IMR-90 (cell line): ENCODE data around the gene DNM1. TPM values are rescaled to one million over a fixed set of nuclear protein-coding genes. Genes with fewer than 3 reads are reported as not detected.

ENCODE experiments used
- ATAC-seq: fragments of 200-7000 bp; cut with Tn5 transposase; 2 replicates; pipeline ENCODE4 v1.9.1; 2020; ENCODE audit warnings: low read depth, mild to moderate bottlenecking, moderate library complexity
- BruUV-seq: library from RNA; stranded (reverse); fragments of 400-500 nt; replicated peaks from 2 replicates; lab custom pipeline; 2021; lab: Mats Ljungman, UMichigan
- CTCF ChIA-PET: fragments of 300-600 bp; formaldehyde crosslinking; extraction: SDS; loops from one replicate; lab custom pipeline; 2021; ENCODE audit warnings: antibody characterized with exemption; lab: Yijun Ruan, JAX
- POLR2A ChIA-PET: fragments of 300-600 bp; sonication (Branson Sonifier 250); formaldehyde crosslinking; loops from one replicate; lab custom pipeline; 2022; ENCODE audit warnings: antibody characterized with exemption; ENCODE audit not compliant: unreplicated experiment; lab: Charles Lee
- DNase-seq: peaks from one replicate; pipeline ENCODE4 v3.0.0; 2013
- H2AFZ ChIP-seq: replicated peaks from 2 replicates; pipeline ENCODE3; 2013; ENCODE audit warnings: low read length, mild to moderate bottlenecking; ENCODE audit not compliant: poor library complexity
- H2AK5ac ChIP-seq: 2 replicates; pipeline ENCODE4 v1.6.1; 2013; ENCODE audit warnings: low read depth, low read length, inconsistent platforms
- H2AK9ac ChIP-seq: replicated peaks from 2 replicates; pipeline ENCODE3; 2013; ENCODE audit warnings: mild to moderate bottlenecking, low read depth, low read length, moderate library complexity; ENCODE audit not compliant: poor library complexity
- H2BK120ac ChIP-seq: 2 replicates; pipeline ENCODE4 v1.6.1; 2013; ENCODE audit warnings: low read depth, low read length, inconsistent platforms
- H2BK15ac ChIP-seq: 3 replicates; pipeline ENCODE4 v1.6.1; 2013; ENCODE audit warnings: low read depth, low read length, inconsistent platforms
- H2BK20ac ChIP-seq: 2 replicates; pipeline ENCODE4 v1.6.1; 2013; ENCODE audit warnings: low read depth, mild to moderate bottlenecking, inconsistent platforms, low read length, moderate library complexity
- H2BK5ac ChIP-seq: 2 replicates; pipeline ENCODE4 v1.6.1; 2013; ENCODE audit warnings: mild to moderate bottlenecking, low read depth, low read length, inconsistent platforms; ENCODE audit not compliant: poor library complexity, severe bottlenecking
- H3K14ac ChIP-seq: replicated peaks from 2 replicates; pipeline ENCODE4 v1.6.1; 2013; ENCODE audit warnings: low read depth, low read length, inconsistent platforms
- H3K18ac ChIP-seq: 2 replicates; pipeline ENCODE4 v1.6.1; 2013; ENCODE audit warnings: low read depth, low read length, control low read depth
- H3K23ac ChIP-seq: 2 replicates; pipeline ENCODE4 v1.6.1; 2013; ENCODE audit warnings: low read depth, low read length, inconsistent platforms
- H3K27ac ChIP-seq: 2 replicates; pipeline ENCODE4 v1.5.1; 2013; ENCODE audit warnings: mild to moderate bottlenecking, control low read depth, low read length; ENCODE audit not compliant: insufficient read depth
- H3K27me3 ChIP-seq: 2 replicates; pipeline ENCODE4 v1.6.1; 2013; ENCODE audit warnings: low read length; ENCODE audit not compliant: control insufficient read depth, insufficient read depth
- H3K36me3 ChIP-seq: 2 replicates; pipeline ENCODE4 v1.6.1; 2013; ENCODE audit warnings: low read length, mixed read lengths; ENCODE audit not compliant: control insufficient read depth, insufficient read depth
- H3K4ac ChIP-seq: 2 replicates; pipeline ENCODE4 v1.6.1; 2013; ENCODE audit warnings: low read depth, low read length, inconsistent platforms
- H3K4me1 ChIP-seq: 2 replicates; pipeline ENCODE4 v1.6.1; 2013; ENCODE audit warnings: low read length, mixed read lengths; ENCODE audit not compliant: control insufficient read depth, insufficient read depth
- H3K4me2 ChIP-seq: 2 replicates; pipeline ENCODE4 v1.6.1; 2013; ENCODE audit warnings: low read depth, mild to moderate bottlenecking, control low read depth, low read length, moderate library complexity
- H3K4me3 ChIP-seq: 2 replicates; pipeline ENCODE4 v1.5.1; 2013; ENCODE audit warnings: low read depth, mild to moderate bottlenecking, control low read depth, low read length, moderate library complexity; ENCODE audit not compliant: insufficient read depth
- H3K56ac ChIP-seq: 2 replicates; pipeline ENCODE4 v1.6.1; 2013; ENCODE audit warnings: low read length, inconsistent platforms; ENCODE audit not compliant: insufficient read depth; ENCODE audit errors: extremely low read depth
- H3K79me1 ChIP-seq, 2 experiments: 2 replicates each; pipeline ENCODE4 v1.6.1; 2013; ENCODE audit warnings: low read length in 2 of 2, inconsistent platforms in 1 of 2, low read depth in 1 of 2
- H3K9ac ChIP-seq: 2 replicates; pipeline ENCODE4 v1.6.1; 2013; ENCODE audit warnings: low read depth, low read length, control low read depth
- H3K9me1 ChIP-seq: 2 replicates; pipeline ENCODE4 v1.6.1; 2013; ENCODE audit warnings: low read length, inconsistent platforms; ENCODE audit not compliant: insufficient read depth
- H3K9me3 ChIP-seq: 2 replicates; pipeline ENCODE4 v1.6.1; 2013; ENCODE audit warnings: low read length; ENCODE audit not compliant: control insufficient read depth, insufficient read depth
- H4K20me1 ChIP-seq: 2 replicates; pipeline ENCODE4 v1.6.1; 2013; ENCODE audit warnings: low read length, inconsistent platforms; ENCODE audit not compliant: insufficient read depth
- H4K5ac ChIP-seq: 2 replicates; pipeline ENCODE4 v1.6.1; 2013; ENCODE audit warnings: mild to moderate bottlenecking, low read depth, low read length, control low read depth
- H4K8ac ChIP-seq, 2 experiments: 2 replicates each; pipeline ENCODE4 v1.6.1; 2013; ENCODE audit warnings: low read depth in 2 of 2, low read length in 2 of 2, control low read depth in 1 of 2, inconsistent platforms in 1 of 2
- H4K91ac ChIP-seq: 2 replicates; pipeline ENCODE4 v1.6.1; 2013; ENCODE audit warnings: low read depth, low read length, inconsistent platforms; ENCODE audit not compliant: insufficient read depth
- BHLHE40 ChIP-seq: fragments of 150-350 bp; IDR thresholded peaks from 2 replicates; pipeline ENCODE4 v1.6.1; 2016; ENCODE audit warnings: mild to moderate bottlenecking, low read depth, low read length
- ELK1 ChIP-seq: fragments of 150-350 bp; IDR thresholded peaks from 2 replicates; pipeline ENCODE4 v1.6.1; 2016; ENCODE audit warnings: low read depth, mild to moderate bottlenecking, low read length, moderate library complexity, borderline replicate concordance
- MAZ ChIP-seq: IDR thresholded peaks from 2 replicates; pipeline ENCODE4 v1.6.1; 2012; ENCODE audit warnings: low read depth, mild to moderate bottlenecking, low read length, improper control_type of control experiment, moderate library complexity, borderline replicate concordance
- RCOR1 ChIP-seq: IDR thresholded peaks from 2 replicates; pipeline ENCODE4 v1.6.1; 2012; ENCODE audit warnings: mild to moderate bottlenecking, low read length, improper control_type of control experiment; ENCODE audit not compliant: insufficient replicate concordance
- USF2 ChIP-seq: fragments of 150-350 bp; IDR thresholded peaks from 2 replicates; pipeline ENCODE4 v1.6.1; 2017; ENCODE audit warnings: mild to moderate bottlenecking, antibody characterized with exemption, low read length, low read depth
- WGBS, 2 experiments: methylation state at CpG; one replicate each; pipeline versions ENCODE4 v1.1.5 to v1.1.7; 2013; ENCODE audit warnings: missing lambda C conversion rate in 2 of 2; ENCODE audit not compliant: insufficient read length in 1 of 2; ENCODE audit errors: extremely low coverage in 2 of 2; 5-methylcytosine and 5-hydroxymethylcytosine counted together
- dilution Hi-C: fragments of 300-500 bp; cut with HindIII; formaldehyde crosslinking; loops from one replicate; pipeline ENCODE4 v1.14.3; 2018; ENCODE audit warnings: low sequenced_read_pairs; ENCODE audit not compliant: unreplicated experiment
- in situ Hi-C: fragments of 300-500 bp; cut with MboI; formaldehyde crosslinking; loops from 3 replicates; pipeline ENCODE4 v1.14.3; 2019; ENCODE audit warnings: low sequenced_read_pairs, inconsistent platforms, mixed read lengths
- intact Hi-C: fragments of 100-400 bp; cut with micrococcal nuclease; formaldehyde crosslinking; loops from 2 replicates; pipeline ENCODE4 v1.10.0; 2022
- polyA plus RNA-seq, 3 experiments: library from polyadenylated mRNA; depleted of rRNA; stranded (reverse); fragments of >200 nt; gene quantifications; 2 replicates each; pipeline ENCODE4 v1.2.3, GENCODE V29; 2012; ENCODE audit warnings: low replicate concordance in 1 of 3
- total RNA-seq: library from RNA; depleted of rRNA; stranded (reverse); fragments of >200 nt; gene quantifications from 2 replicates; pipeline ENCODE4 v1.2.3, GENCODE V29; 2012

The DNM1 gene
- total and polyA plus RNA-seq, 2 of the 4 experiments (the other 2 are of a cell fraction) = 13.6 to 17.7 TPM

DNA sequence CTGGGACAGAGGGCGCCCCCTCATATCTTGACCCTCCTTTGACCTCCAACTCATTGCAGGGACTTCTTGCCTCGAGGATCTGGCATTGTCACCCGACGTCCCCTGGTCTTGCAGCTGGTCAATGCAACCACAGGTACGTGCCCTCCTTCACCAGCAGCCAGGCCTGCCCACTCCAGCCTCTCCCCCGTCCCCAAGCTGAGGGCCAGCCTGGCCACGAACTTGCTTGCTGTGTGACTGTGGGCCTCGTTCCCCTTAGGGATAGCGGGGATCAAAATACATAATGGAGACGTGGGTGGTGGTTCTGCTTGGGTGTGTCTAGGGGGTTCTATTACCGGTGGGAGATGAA, 15.0 kb downstream of the DNM1 start:
- Histone ChIP-seq H2AFZ (peak overlapping the region; percentile 26), H2BK20ac (no peak overlapping the region), H3K23ac (no peak overlapping the region), H2AK9ac (no peak overlapping the region), H3K14ac (no peak overlapping the region), H2BK5ac (no peak overlapping the region), H4K5ac (no peak overlapping the region), H3K4me3 (no peak overlapping the region), H3K4ac (no peak overlapping the region; the same call in 1 of the 2 replicates), H3K9me3 (no peaks in the 10 kb centered on the region), H3K4me1 (peaks cover 19% of the 10 kb centered on the region), H2AK5ac (no peak overlapping the region), H3K18ac (no peak overlapping the region), H3K27me3 (no peaks in the 10 kb centered on the region), H3K79me1 (no peaks in the 10 kb centered on the region; a peak in 1 of 4 replicates), H4K20me1 (0 out of 2 replicates have a peak, but pooled peaks cover 4% of the 10 kb centered on the region), H3K27ac (no peak overlapping the region), H2BK120ac (no peak overlapping the region), H2BK15ac (no peak overlapping the region), H4K91ac (no peak overlapping the region), H3K36me3 (peaks cover 6% of the 10 kb centered on the region; the same call in 1 of the 2 replicates), H3K9me1 (peaks cover 16% of the 10 kb centered on the region), H3K9ac (no peak overlapping the region), H3K4me2 (no peak overlapping the region), H3K56ac (no peak overlapping the region), H4K8ac (no peak overlapping the region)
- 100% methylated on average over 3 of the region's 11 CpGs; no CpG with 5 or more reads in 1 of the 2 experiments for WGBS, 2 experiments
- BruUV-seq = no TSS peak
- DNase-seq (no peak), ATAC-seq (no peak)
- CTCF ChIA-PET = no interaction called here
- POLR2A ChIA-PET = no interaction called here
- in situ Hi-C loops = no loop called here
- TF ChIP-seq MAZ (no peak), BHLHE40 (no peak), RCOR1 (no peak), USF2 (no peak), ELK1 (no peak)
- intact Hi-C loops = no loop called here
- dilution Hi-C loops = no loop called here
